Activated T-helper 2 cell treated with anti-CD3 and anti-CD28 coated beads, Interferon-gamma antibody, Interleukin-2, Interleukin-4, amounts not matched to agents 10 μg/mL and 5 μg/mL and 100 μg/mL, durations not matched to agents 14 hours and 24 hours and 36 hours (primary cell): ENCODE measurements around the gene FREM1. TPM values are rescaled to one million over a fixed set of nuclear protein-coding genes. Genes with fewer than 3 reads are reported as not detected.
"Not testable (repeated sequence)": the region's sequence is repeated elsewhere in the genome, so short reads cannot be mapped to it uniquely, and the experiment has no call there.

Source experiments
- DNase-seq: peaks from one replicate; pipeline ENCODE4 v3.0.0; 2021; ENCODE audit warnings: low spot score
- H3K27ac Mint-ChIP-seq: one replicate; pipeline ENCODE4 v1.8.0; 2021; ENCODE audit warnings: mixed read lengths
- H3K27me3 Mint-ChIP-seq: one replicate; pipeline ENCODE4 v1.8.0; 2021; ENCODE audit warnings: low read depth, mixed read lengths
- H3K36me3 Mint-ChIP-seq: one replicate; pipeline ENCODE4 v1.8.0; 2021; ENCODE audit warnings: low read depth, mixed read lengths
- H3K4me1 Mint-ChIP-seq: one replicate; pipeline ENCODE4 v1.8.0; 2021; ENCODE audit warnings: low read depth, mixed read lengths
- H3K4me3 Mint-ChIP-seq: one replicate; pipeline ENCODE4 v1.8.0; 2021; ENCODE audit warnings: low read depth, mild to moderate bottlenecking, moderate library complexity, mixed read lengths
- H3K9me3 Mint-ChIP-seq: one replicate; pipeline ENCODE4 v1.8.0; 2021; ENCODE audit warnings: mixed read lengths
- intact Hi-C: fragments of 100-400 bp; cut with micrococcal nuclease; formaldehyde crosslinking; loops from one replicate; pipeline ENCODE4 v1.15.1; 2023
- total RNA-seq: library from RNA; stranded (reverse); gene quantifications from 2 replicates; pipeline ENCODE4 v1.2.3, GENCODE V29; 2022

Gene FREM1
- total RNA-seq, 1 donor from 2014 or later = not detected

DNA sequence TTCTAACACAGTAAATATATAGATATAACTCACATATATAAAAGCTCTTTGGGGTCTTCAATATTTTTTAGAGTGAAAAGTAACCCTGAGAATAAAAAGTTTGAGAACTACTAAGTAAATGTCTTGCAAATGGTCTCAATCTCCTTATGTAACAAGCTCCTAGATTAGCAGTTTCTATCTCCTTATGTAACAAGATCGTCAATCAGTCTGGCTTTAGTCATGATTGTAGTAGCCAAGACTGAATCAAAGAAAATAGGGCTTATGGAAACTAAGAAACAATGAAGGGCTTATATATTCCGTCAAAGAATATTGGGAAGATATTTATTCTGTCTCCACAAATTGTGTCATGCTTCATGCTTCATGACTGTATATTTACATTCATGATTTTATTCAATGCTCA is 22.4 kb upstream of the FREM1 start:
- DNase-seq = no peak
- H3K4me3 Mint-ChIP-seq = no peak overlapping the region
- intact Hi-C loops = no loop called here
- H3K4me1 Mint-ChIP-seq = no peaks in the 10 kb centered on the region
- H3K36me3 Mint-ChIP-seq = no peaks in the 10 kb centered on the region
- H3K27ac Mint-ChIP-seq = no peak overlapping the region
- no peaks in the 10 kb centered on the region for H3K9me3 Mint-ChIP-seq
- no peaks in the 10 kb centered on the region for H3K27me3 Mint-ChIP-seq

DNA sequence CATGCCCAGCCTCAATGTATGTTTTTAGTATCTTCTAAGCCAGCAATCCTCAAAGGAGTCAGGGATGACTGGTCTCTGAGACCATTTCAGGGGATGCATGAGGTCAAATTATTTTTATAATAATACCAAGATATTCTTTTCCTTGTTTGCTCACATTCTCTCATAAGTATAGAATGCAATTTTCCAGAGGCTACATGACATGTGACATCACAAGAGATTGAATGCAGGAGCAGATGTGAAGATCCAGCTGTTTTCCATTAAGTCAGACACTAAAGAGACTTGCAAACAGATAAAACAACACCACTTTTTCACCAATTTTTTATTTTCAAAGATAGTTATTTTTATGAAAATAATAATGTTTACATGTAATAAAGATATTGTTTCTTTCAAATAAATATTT is 22.0 kb upstream of the FREM1 start:
- no peak for DNase-seq
- no peaks in the 10 kb centered on the region for H3K9me3 Mint-ChIP-seq

DNA sequence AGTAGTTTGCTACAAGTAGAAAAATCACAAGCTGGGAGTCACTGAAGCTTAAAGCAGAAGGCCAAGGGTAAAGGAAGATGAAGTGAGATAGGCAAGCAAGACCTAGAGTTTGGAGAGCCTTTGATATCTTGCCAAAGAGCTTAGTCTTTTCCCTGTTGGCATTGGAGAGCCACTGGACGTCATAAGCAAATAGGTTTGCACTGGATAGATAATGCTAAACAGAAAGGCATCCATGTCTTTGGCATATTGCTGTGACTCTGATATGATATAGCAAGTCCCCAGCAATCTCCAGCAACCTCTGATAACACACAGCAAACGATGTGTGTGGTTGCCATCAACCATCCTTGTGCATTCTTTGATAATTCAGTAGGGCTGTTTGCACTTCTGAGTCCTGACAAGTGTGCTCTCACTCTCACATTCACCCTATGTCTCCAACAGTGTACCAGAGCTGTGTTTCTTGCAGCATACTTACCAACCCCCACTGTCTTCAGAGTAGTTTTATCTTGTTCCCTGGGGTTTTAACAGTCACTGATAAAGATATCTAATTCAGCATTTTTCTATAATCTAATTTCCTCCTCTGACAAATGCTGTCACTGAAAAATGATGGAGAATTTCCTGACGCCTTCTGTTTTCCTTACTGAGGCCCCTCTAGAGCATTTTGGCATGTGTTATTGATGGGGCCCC is 16.9 kb upstream of the FREM1 start:
- Mint-ChIP-seq H3K9me3 (no peaks in the 10 kb centered on the region), H3K4me3 (no peak overlapping the region), H3K36me3 (no peaks in the 10 kb centered on the region), H3K27me3 (no peaks in the 10 kb centered on the region), H3K27ac (no peak overlapping the region), H3K4me1 (no peaks in the 10 kb centered on the region)
- intact Hi-C loops = no loop called here
- no peak for DNase-seq

More for the DNA sequence above, 22.0 kb upstream of the FREM1 start:
- H3K36me3 Mint-ChIP-seq = no peaks in the 10 kb centered on the region
- no peaks in the 10 kb centered on the region for H3K27me3 Mint-ChIP-seq
- intact Hi-C loops = no loop called here
- no peak overlapping the region for H3K27ac Mint-ChIP-seq
- H3K4me3 Mint-ChIP-seq = no peak overlapping the region
- H3K4me1 Mint-ChIP-seq = no peaks in the 10 kb centered on the region

DNA sequence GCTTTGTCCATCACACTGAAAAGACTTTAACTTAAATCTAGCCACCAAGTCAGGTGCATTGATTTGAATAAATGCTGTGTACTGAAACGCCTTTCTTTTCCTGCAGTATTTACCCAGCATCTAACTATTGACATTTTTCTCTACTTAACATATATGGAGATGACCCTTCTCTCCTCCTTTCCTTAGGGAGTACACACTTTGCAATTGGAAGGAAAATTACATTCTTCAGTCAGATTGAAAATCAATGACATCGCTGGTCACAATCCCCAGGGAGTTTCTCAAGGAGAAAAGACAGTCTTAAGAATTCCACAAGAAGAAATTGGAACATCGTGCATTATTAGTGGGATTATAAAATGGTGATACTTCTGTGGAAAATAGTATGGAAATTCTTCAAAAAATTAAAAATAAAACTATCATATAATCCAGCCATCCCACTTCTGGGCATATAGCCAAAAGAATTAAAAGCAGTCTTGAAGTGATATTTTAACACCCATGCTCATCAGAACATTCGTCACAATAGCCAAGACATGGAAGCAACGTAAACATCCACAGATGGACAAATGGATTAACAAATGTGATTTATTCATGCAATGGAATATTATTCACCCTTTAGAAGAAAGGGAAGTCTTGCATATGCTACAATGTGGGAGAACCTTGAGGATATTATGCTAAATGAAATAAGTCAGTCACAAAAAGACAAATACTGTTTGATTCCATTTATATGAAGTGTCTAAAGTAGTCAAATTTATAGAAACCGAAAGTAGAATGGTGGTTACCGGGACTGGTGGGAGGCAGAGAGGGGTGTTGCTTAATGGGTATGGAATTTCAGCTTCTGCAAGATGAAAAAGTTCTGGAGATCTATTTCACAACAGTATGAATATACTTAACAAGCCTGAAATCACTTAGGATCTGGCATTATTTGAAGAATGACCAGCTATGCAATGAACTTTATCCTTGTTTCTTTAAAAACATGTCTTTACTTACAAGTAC is 14.3 kb upstream of the FREM1 start:
- Mint-ChIP-seq H3K9me3 (no peaks in the 10 kb centered on the region), H3K4me1 (no peaks in the 10 kb centered on the region), H3K36me3 (no peaks in the 10 kb centered on the region), H3K27me3 (no peaks in the 10 kb centered on the region), H3K4me3 (no peak overlapping the region), H3K27ac (no peak overlapping the region)
- intact Hi-C loops = no loop called here
- no peak for DNase-seq

DNA sequence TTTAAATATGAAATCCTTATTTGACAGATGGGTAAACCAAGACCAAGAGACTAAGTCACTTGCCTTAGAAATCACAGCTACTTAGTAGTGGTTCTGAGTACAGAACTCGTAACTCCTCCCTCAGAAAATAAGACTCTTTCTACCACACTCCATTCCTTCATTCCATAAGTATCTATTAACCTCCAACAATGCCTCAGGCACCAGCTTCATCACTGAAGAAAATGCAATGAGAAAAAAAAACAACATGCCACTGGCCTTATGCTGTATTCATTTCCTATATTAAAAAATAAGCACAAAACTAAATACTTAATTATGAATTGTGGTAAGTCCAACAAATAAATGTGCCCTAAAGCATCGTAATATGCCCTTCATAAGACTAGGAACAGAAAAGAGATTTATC is 13.5 kb upstream of the FREM1 start:
- Mint-ChIP-seq H3K9me3 (no peaks in the 10 kb centered on the region), H3K4me1 (no peaks in the 10 kb centered on the region), H3K27me3 (no peaks in the 10 kb centered on the region), H3K4me3 (no peak overlapping the region), H3K27ac (no peak overlapping the region), H3K36me3 (no peaks in the 10 kb centered on the region)
- no peak for DNase-seq
- intact Hi-C loops = no loop called here

- DNase-seq, H3K27ac Mint-ChIP-seq, H3K4me1 Mint-ChIP-seq, H3K36me3 Mint-ChIP-seq, H3K9me3 Mint-ChIP-seq, H3K27me3 Mint-ChIP-seq, intact Hi-C loops, H3K4me3 Mint-ChIP-seq: not testable (repeated sequence)
Observed at GRCh38 chr9:14920805-14921204, 10.6 kb upstream of the FREM1 start.

DNA sequence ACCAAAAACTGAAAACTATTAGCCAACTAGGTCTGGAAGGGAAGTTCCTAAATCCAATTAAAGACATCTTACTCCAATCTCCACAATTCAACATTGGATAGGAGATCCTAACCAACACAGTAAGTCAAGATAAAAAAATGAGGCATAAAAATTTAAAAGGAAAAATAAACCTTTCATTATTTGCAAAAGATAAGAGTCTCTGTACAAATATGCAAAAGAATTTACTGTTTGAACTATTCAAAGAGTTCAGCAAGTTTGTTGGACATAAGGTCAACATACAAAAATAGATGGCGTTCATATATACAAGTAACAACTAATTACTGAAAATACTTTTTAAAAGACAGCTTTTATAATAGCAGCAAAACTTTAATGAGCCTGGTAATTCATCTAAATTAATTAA is 3.1 kb upstream of the FREM1 start:
- Mint-ChIP-seq H3K27ac (no peak overlapping the region), H3K36me3 (no peaks in the 10 kb centered on the region), H3K4me3 (no peak overlapping the region), H3K27me3 (peaks cover 4% of the 10 kb centered on the region), H3K4me1 (no peaks in the 10 kb centered on the region), H3K9me3 (no peaks in the 10 kb centered on the region)
- intact Hi-C loops = no loop called here
- DNase-seq = no peak

GRCh38 chr9:14912859-14913258 is 2.6 kb upstream of the FREM1 start:
- H3K27ac Mint-ChIP-seq = no peak overlapping the region
- no peak overlapping the region for H3K4me3 Mint-ChIP-seq
- no peaks in the 10 kb centered on the region for H3K4me1 Mint-ChIP-seq
- DNase-seq = no peak
- intact Hi-C loops = no loop called here
- no peaks in the 10 kb centered on the region for H3K9me3 Mint-ChIP-seq
- peaks cover 4% of the 10 kb centered on the region for H3K27me3 Mint-ChIP-seq
- no peaks in the 10 kb centered on the region for H3K36me3 Mint-ChIP-seq

GRCh38 chr9:14911046-14911445 is 818 bp upstream of the FREM1 start:
- H3K4me3 Mint-ChIP-seq = no peak overlapping the region
- DNase-seq = no peak
- no peaks in the 10 kb centered on the region for H3K36me3 Mint-ChIP-seq
- peaks cover 4% of the 10 kb centered on the region for H3K27me3 Mint-ChIP-seq
- no peaks in the 10 kb centered on the region for H3K9me3 Mint-ChIP-seq
- H3K4me1 Mint-ChIP-seq = no peaks in the 10 kb centered on the region
- intact Hi-C loops = no loop called here
- no peak overlapping the region for H3K27ac Mint-ChIP-seq

GRCh38 chr9:14909601-14909960 is 647 bp downstream of the FREM1 start:
- intact Hi-C loops = no loop called here
- peaks cover 4% of the 10 kb centered on the region for H3K27me3 Mint-ChIP-seq
- no peaks in the 10 kb centered on the region for H3K4me1 Mint-ChIP-seq
- no peak overlapping the region for H3K4me3 Mint-ChIP-seq
- DNase-seq = no peak
- H3K36me3 Mint-ChIP-seq = no peaks in the 10 kb centered on the region
- no peaks in the 10 kb centered on the region for H3K9me3 Mint-ChIP-seq
- H3K27ac Mint-ChIP-seq = no peak overlapping the region

DNA sequence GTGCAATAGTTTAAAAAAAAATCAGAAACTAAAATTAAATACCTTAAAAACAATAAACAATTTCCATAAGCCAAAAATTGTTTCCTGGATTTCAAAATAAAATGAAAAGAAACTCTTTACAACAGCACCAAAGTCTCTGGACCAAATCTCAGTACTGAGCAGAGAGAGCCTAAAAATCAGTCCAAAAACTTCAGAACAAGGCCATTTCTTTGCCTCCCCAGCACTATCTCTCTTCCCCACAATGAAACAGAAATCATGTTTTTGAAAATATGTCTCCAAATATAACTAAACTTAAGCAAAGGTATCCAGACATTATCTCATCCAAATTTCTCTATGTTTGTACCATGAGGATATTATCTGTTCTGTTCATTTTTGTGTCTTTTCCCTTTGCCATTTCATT is 1.0 kb downstream of the FREM1 start:
- no peak overlapping the region for H3K27ac Mint-ChIP-seq
- intact Hi-C loops = no loop called here
- H3K9me3 Mint-ChIP-seq = no peaks in the 10 kb centered on the region
- H3K4me1 Mint-ChIP-seq = no peaks in the 10 kb centered on the region
- no peak overlapping the region for H3K4me3 Mint-ChIP-seq
- peaks cover 4% of the 10 kb centered on the region for H3K27me3 Mint-ChIP-seq
- no peak for DNase-seq
- no peaks in the 10 kb centered on the region for H3K36me3 Mint-ChIP-seq

- intact Hi-C loops = no loop called here
- no peak overlapping the region for H3K27ac Mint-ChIP-seq
- no peak for DNase-seq
- H3K9me3 Mint-ChIP-seq = no peaks in the 10 kb centered on the region
- no peaks in the 10 kb centered on the region for H3K4me1 Mint-ChIP-seq
- H3K27me3 Mint-ChIP-seq = peaks cover 4% of the 10 kb centered on the region
- H3K4me3 Mint-ChIP-seq = no peak overlapping the region
- no peaks in the 10 kb centered on the region for H3K36me3 Mint-ChIP-seq
Observed at GRCh38 chr9:14908295-14909180, 1.7 kb downstream of the FREM1 start.
